Measurements from ENCODE around the gene PSMB9.
A peak's percentile ranks its signal among the peaks of the same experiment; 100 is the strongest.

PSMB9 gene

GRCh38 chr6:32852018-32852843 is 1.8 kb upstream of the PSMB9 start:
- Histone ChIP-seq H2BK5ac (ENCODE audit: low read length) (no peak overlapping the region), H3K18ac (ENCODE audit: low read length) (no peak overlapping the region), H2AK5ac (ENCODE audit: low read length) (no peak overlapping the region), H3K4me3 (ENCODE audit: low read length) (no peak overlapping the region), H4K8ac (ENCODE audit: low read depth, low read length) (no peak overlapping the region), H3K4me2 (ENCODE audit: low read length) (no peak overlapping the region), H2BK120ac (ENCODE audit: low read depth, low read length) (no peak overlapping the region), H3K36me3 (ENCODE audit: control insufficient read depth, insufficient read depth, low read length) (no peaks in the 10 kb centered on the region), H3K27me3 (ENCODE audit: insufficient read depth, low read length, poor library complexity) (peaks cover 28% of the 10 kb centered on the region), H3K9ac (ENCODE audit: low read length) (no peak overlapping the region), H4K5ac (ENCODE audit: low read length) (no peak overlapping the region), H3K56ac (ENCODE audit: low read length) (no peak overlapping the region), H3K23ac (ENCODE audit: low read length) (no peak overlapping the region), H3K79me1 (ENCODE audit: low read length) (no peaks in the 10 kb centered on the region), H3K4me1 (ENCODE audit: control insufficient read depth, low read depth, low read length) (no peaks in the 10 kb centered on the region), H3K4ac (ENCODE audit: low read depth, low read length) (no peak overlapping the region), H3K79me2 (ENCODE audit: control insufficient read depth, insufficient read depth, low read length) (no peaks in the 10 kb centered on the region), H3K27ac (ENCODE audit: low read depth, low read length) (no peak overlapping the region), H2BK15ac (replicated peaks; ENCODE audit: low read depth) (no peak overlapping the region)
- no CpG with 5 or more reads among the region's 23 CpGs for WGBS (ENCODE audit: extremely low coverage, insufficient coverage, low lambda C conversion rate)
- no peak for DNase-seq

GRCh38 chr6:32852844-32853540 is 1.0 kb upstream of the PSMB9 start:
- Histone ChIP-seq H3K4me1 (ENCODE audit: control insufficient read depth, low read depth, low read length) (no peaks in the 10 kb centered on the region), H3K9ac (ENCODE audit: low read length) (peak overlapping the region; percentile 56), H3K79me2 (ENCODE audit: control insufficient read depth, insufficient read depth, low read length) (no peaks in the 10 kb centered on the region), H4K8ac (ENCODE audit: low read depth, low read length) (no peak overlapping the region), H2BK120ac (ENCODE audit: low read depth, low read length) (no peak overlapping the region), H4K5ac (ENCODE audit: low read length) (no peak overlapping the region), H3K36me3 (ENCODE audit: control insufficient read depth, insufficient read depth, low read length) (no peaks in the 10 kb centered on the region), H2BK15ac (replicated peaks; ENCODE audit: low read depth) (no peak overlapping the region), H3K23ac (ENCODE audit: low read length) (no peak overlapping the region), H2BK5ac (ENCODE audit: low read length) (no peak overlapping the region), H3K56ac (ENCODE audit: low read length) (peak overlapping the region; percentile 65), H3K18ac (ENCODE audit: low read length) (no peak overlapping the region), H3K4ac (ENCODE audit: low read depth, low read length) (no peak overlapping the region), H3K27ac (ENCODE audit: low read depth, low read length) (no peak overlapping the region), H2AK5ac (ENCODE audit: low read length) (no peak overlapping the region), H3K4me3 (ENCODE audit: low read length) (peak overlapping the region; percentile 8), H3K4me2 (ENCODE audit: low read length) (peak overlapping the region; percentile 39), H3K27me3 (ENCODE audit: insufficient read depth, low read length, poor library complexity) (peaks cover 28% of the 10 kb centered on the region), H3K79me1 (ENCODE audit: low read length) (no peaks in the 10 kb centered on the region)
- WGBS (ENCODE audit: extremely low coverage, insufficient coverage, low lambda C conversion rate) = no CpG with 5 or more reads among the region's 41 CpGs
- DNase-seq = peak; percentile 16

- Histone ChIP-seq H3K9ac (ENCODE audit: low read length) (no peak overlapping the region), H2BK15ac (replicated peaks; ENCODE audit: low read depth) (no peak overlapping the region), H3K4me2 (ENCODE audit: low read length) (peak overlapping the region; percentile 25), H3K79me2 (ENCODE audit: control insufficient read depth, insufficient read depth, low read length) (no peaks in the 10 kb centered on the region), H3K4me3 (ENCODE audit: low read length) (no peak overlapping the region), H3K79me1 (ENCODE audit: low read length) (no peaks in the 10 kb centered on the region), H2BK120ac (ENCODE audit: low read depth, low read length) (no peak overlapping the region), H2AK5ac (ENCODE audit: low read length) (no peak overlapping the region), H2BK5ac (ENCODE audit: low read length) (no peak overlapping the region), H4K5ac (ENCODE audit: low read length) (no peak overlapping the region), H3K18ac (ENCODE audit: low read length) (no peak overlapping the region), H3K27me3 (ENCODE audit: insufficient read depth, low read length, poor library complexity) (peaks cover 28% of the 10 kb centered on the region), H4K8ac (ENCODE audit: low read depth, low read length) (no peak overlapping the region), H3K23ac (ENCODE audit: low read length) (no peak overlapping the region), H3K36me3 (ENCODE audit: control insufficient read depth, insufficient read depth, low read length) (no peaks in the 10 kb centered on the region), H3K27ac (ENCODE audit: low read depth, low read length) (no peak overlapping the region), H3K4ac (ENCODE audit: low read depth, low read length) (no peak overlapping the region), H3K4me1 (ENCODE audit: control insufficient read depth, low read depth, low read length) (no peaks in the 10 kb centered on the region), H3K56ac (ENCODE audit: low read length) (no peak overlapping the region)
- no peak for DNase-seq
- WGBS (ENCODE audit: extremely low coverage, insufficient coverage, low lambda C conversion rate) = no CpG with 5 or more reads among the region's 24 CpGs
Observed at GRCh38 chr6:32854376-32855178, 585 bp downstream of the PSMB9 start.

GRCh38 chr6:32855467-32856174 is 1.6 kb downstream of the PSMB9 start:
- no peaks in the 10 kb centered on the region for H3K79me1 ChIP-seq (ENCODE audit: low read length)
- no peak overlapping the region for H3K23ac ChIP-seq (ENCODE audit: low read length)
- no peaks in the 10 kb centered on the region for H3K79me2 ChIP-seq (ENCODE audit: control insufficient read depth, insufficient read depth, low read length)
- no peak for DNase-seq
- no peak overlapping the region for H3K4me3 ChIP-seq (ENCODE audit: low read length)
- no peaks in the 10 kb centered on the region for H3K4me1 ChIP-seq (ENCODE audit: control insufficient read depth, low read depth, low read length)
- H2BK15ac ChIP-seq (replicated peaks; ENCODE audit: low read depth) = no peak overlapping the region
- H2BK5ac ChIP-seq (ENCODE audit: low read length) = no peak overlapping the region
- H4K5ac ChIP-seq (ENCODE audit: low read length) = no peak overlapping the region
- no peak overlapping the region for H2BK120ac ChIP-seq (ENCODE audit: low read depth, low read length)
- H3K36me3 ChIP-seq (ENCODE audit: control insufficient read depth, insufficient read depth, low read length) = no peaks in the 10 kb centered on the region
- H3K56ac ChIP-seq (ENCODE audit: low read length) = no peak overlapping the region
- H3K9ac ChIP-seq (ENCODE audit: low read length) = no peak overlapping the region
- no CpG with 5 or more reads among the region's 8 CpGs for WGBS (ENCODE audit: extremely low coverage, insufficient coverage, low lambda C conversion rate)
- H3K4me2 ChIP-seq (ENCODE audit: low read length) = no peak overlapping the region
- no peak overlapping the region for H3K4ac ChIP-seq (ENCODE audit: low read depth, low read length)
- no peak overlapping the region for H3K27ac ChIP-seq (ENCODE audit: low read depth, low read length)
- H3K27me3 ChIP-seq (ENCODE audit: insufficient read depth, low read length, poor library complexity) = peaks cover 28% of the 10 kb centered on the region
- no peak overlapping the region for H4K8ac ChIP-seq (ENCODE audit: low read depth, low read length)
- H2AK5ac ChIP-seq (ENCODE audit: low read length) = no peak overlapping the region
- no peak overlapping the region for H3K18ac ChIP-seq (ENCODE audit: low read length)

GRCh38 chr6:32857156-32857891 is 3.3 kb downstream of the PSMB9 start:
- Histone ChIP-seq H3K36me3 (ENCODE audit: control insufficient read depth, insufficient read depth, low read length) (no peaks in the 10 kb centered on the region), H3K27ac (ENCODE audit: low read depth, low read length) (no peak overlapping the region), H3K56ac (ENCODE audit: low read length) (no peak overlapping the region), H3K79me1 (ENCODE audit: low read length) (no peaks in the 10 kb centered on the region), H3K27me3 (ENCODE audit: insufficient read depth, low read length, poor library complexity) (peaks cover 18% of the 10 kb centered on the region), H3K9ac (ENCODE audit: low read length) (no peak overlapping the region), H2BK15ac (replicated peaks; ENCODE audit: low read depth) (no peak overlapping the region), H4K8ac (ENCODE audit: low read depth, low read length) (no peak overlapping the region), H3K4me2 (ENCODE audit: low read length) (no peak overlapping the region), H2BK5ac (ENCODE audit: low read length) (no peak overlapping the region), H2AK5ac (ENCODE audit: low read length) (no peak overlapping the region), H3K4me1 (ENCODE audit: control insufficient read depth, low read depth, low read length) (no peaks in the 10 kb centered on the region), H3K18ac (ENCODE audit: low read length) (no peak overlapping the region), H3K4ac (ENCODE audit: low read depth, low read length) (no peak overlapping the region), H4K5ac (ENCODE audit: low read length) (no peak overlapping the region), H3K23ac (ENCODE audit: low read length) (no peak overlapping the region), H2BK120ac (ENCODE audit: low read depth, low read length) (no peak overlapping the region), H3K4me3 (ENCODE audit: low read length) (no peak overlapping the region), H3K79me2 (ENCODE audit: control insufficient read depth, insufficient read depth, low read length) (no peaks in the 10 kb centered on the region)
- DNase-seq = no peak
- no CpG with 5 or more reads among the region's 14 CpGs for WGBS (ENCODE audit: extremely low coverage, insufficient coverage, low lambda C conversion rate)

Data from mesendoderm (in vitro differentiated cells).